ENCODE results near the gene GPR37L1. TPM values are rescaled to one million over a fixed set of nuclear protein-coding genes. Genes with fewer than 3 reads are reported as not detected.
"Not testable (repeated sequence)": the region's sequence is repeated elsewhere in the genome, so short reads cannot be mapped to it uniquely, and the experiment has no call there.

Gene GPR37L1
- total RNA-seq, 2 experiments from 2014 or later: not detected

DNA sequence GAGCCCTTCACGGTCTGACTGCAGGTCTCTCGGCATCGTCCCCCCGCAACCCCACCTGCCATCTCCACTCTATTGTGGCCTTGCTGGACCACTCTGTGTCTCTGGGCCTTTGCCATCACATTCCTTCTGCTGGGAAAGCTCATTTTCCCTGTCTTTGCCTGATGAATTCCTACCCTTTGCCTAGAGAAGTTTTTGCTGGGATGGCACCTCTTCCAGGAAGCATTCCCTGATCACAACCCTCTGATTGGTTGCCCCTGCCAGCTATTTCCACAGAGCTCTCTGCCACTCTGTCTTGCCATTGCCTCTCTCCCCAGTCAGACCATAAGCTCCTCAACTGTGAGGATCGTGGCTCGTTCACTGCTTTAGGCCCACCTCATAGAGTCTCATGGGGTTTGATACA is 28.9 kb upstream of the GPR37L1 start:
- Mint-ChIP-seq H3K9me3 (no peaks in the 10 kb centered on the region), H3K4me1 (no peaks in the 10 kb centered on the region), H3K36me3 (no peaks in the 10 kb centered on the region), H3K27me3 (peaks cover 10% of the 10 kb centered on the region), H3K27ac (no peak overlapping the region), H3K4me3 (no peak overlapping the region)
- POLR2A ChIA-PET: no interaction called here
- no peak for DNase-seq
- no peak for ATAC-seq (ENCODE audit: low read depth)

DNA sequence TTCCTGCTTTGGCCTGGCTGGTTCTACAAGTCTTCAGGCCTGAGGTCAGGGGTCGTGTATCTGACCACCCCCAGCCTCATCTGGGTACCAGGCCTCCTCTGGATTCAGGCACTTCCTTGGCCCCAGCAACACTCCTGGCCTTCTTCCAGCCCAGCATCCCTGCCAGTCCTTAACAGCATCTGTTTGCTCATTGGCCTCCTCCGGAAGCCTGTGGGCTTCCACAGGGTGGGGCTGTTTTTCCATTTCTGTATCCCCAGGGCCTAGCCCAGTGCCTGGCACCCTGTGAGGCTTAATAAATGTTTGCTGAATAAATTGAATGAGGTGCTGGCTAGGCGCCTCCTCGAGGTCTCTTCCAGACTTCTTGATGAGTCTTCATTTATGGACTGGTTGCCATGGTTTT is 21.5 kb upstream of the GPR37L1 start:
- Mint-ChIP-seq H3K4me1 (no peaks in the 10 kb centered on the region), H3K36me3 (no peaks in the 10 kb centered on the region), H3K9me3 (no peaks in the 10 kb centered on the region), H3K27me3 (peaks cover 5% of the 10 kb centered on the region), H3K4me3 (no peak overlapping the region), H3K27ac (no peak overlapping the region)
- POLR2A ChIA-PET: no interaction called here
- no peak for ATAC-seq (ENCODE audit: low read depth)
- no peak for DNase-seq

DNA sequence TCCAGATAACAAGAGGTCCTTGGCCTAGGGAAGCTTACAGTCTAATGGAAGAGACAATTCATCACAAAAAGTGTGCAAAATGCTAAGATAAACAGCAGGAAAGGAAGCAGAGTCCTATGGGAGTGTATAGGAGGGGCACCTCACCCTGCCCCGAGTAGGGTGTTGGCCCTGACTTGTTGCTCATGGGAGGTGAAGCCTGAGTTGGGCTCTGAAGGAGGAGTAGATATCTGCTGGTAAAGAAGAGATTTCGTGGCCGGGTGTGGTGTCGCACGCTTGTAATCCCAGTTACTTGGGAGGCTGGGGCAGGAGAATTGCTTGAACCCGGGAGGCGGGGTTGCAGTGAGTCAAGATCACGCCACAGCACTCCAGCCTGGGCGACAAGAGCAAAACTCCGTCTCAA is 18.6 kb upstream of the GPR37L1 start:
- Mint-ChIP-seq H3K36me3 (no peaks in the 10 kb centered on the region), H3K9me3 (no peaks in the 10 kb centered on the region), H3K4me3 (no peak overlapping the region), H3K4me1 (no peaks in the 10 kb centered on the region), H3K27me3 (no peaks in the 10 kb centered on the region), H3K27ac (no peak overlapping the region)
- DNase-seq (no peak), ATAC-seq (ENCODE audit: low read depth) (no peak)
- POLR2A ChIA-PET: no interaction called here

DNA sequence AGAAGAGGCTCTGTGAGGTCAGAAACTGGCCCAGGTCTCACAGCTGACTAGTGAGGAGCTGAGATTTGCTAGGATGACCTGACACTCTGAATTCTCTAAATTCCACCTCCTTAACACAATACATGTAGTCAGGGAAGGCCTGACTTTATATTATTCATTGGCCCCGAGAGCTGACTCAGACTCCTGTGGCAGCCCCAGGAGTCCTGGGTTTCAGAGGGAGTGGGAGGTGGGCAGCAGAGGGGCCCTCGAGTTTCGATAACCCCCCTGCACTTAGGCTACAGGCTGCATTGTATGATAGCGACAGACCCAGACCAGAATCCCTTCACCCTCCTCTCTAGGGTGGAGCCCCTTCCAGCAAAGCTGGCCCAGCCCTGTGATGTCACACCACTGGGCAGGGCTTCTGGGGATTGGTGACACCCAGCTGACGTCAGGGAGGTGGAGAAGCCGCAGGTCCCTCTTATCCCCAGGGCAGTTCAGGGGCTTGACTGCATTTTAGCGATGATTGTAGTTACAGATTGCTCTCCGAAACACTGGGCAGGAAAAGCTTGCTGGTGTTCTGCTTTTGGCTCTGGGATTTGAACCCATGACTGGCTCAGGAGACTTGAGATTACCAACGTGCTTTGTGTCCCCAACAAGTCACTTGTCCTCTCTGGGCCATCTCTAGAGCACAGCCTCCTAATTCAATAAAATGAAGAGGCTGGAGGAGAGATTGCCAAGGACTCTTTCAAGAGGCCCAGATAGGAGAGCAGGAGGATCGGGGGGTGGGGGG is 17.0 kb upstream of the GPR37L1 start:
- Mint-ChIP-seq H3K9me3 (no peaks in the 10 kb centered on the region), H3K4me1 (no peaks in the 10 kb centered on the region), H3K27me3 (no peaks in the 10 kb centered on the region), H3K4me3 (no peak overlapping the region), H3K27ac (no peak overlapping the region), H3K36me3 (no peaks in the 10 kb centered on the region)
- POLR2A ChIA-PET: no interaction called here
- DNase-seq: no peak
- ATAC-seq (ENCODE audit: low read depth): no peak

DNA sequence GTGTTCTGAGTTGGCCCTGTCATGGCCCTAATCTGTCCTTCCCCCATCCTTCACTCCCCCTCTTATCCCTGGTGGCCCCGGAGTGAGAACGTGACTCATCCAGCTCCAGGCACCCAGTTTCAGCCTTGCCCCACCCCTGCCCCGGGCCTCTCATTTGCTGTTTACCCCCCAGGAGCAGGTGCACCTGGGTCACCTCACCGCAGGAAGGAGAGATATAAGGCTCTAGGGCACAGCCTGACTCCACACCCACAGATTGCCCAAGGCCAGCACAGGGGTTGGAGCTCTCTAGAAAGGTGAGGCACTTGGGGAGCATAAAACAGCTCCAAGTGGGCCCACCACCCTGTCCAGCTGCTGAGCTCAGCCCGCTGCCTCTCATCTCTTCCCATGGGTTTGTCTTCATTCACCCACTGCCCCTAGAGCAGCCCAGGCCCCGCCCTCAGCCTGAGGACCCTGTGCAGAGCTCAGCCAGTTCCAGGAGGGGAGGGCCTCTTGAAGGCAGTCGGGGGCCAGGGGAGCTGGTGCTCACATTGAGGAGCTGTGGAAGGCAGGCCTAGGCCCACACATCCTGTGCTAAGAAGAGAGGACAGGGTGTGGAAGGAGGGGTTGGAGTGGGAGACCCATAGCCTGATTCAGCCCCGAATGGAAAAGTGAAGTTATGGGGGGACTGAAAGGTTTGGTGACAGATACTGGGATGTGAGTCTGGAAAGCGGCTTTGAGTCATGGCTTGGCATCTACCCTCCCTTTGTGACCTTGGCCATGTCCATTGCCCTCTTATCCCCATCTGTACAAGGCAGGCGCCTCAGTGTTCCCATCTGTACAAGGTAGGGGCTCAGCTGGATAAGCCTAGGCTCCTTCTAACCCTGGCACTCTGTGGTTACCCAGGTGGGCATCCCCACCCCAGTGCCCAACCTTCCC is 16.1 kb upstream of the GPR37L1 start:
- H3K4me3 Mint-ChIP-seq: no peak overlapping the region
- no peaks in the 10 kb centered on the region for H3K9me3 Mint-ChIP-seq
- no peaks in the 10 kb centered on the region for H3K27me3 Mint-ChIP-seq
- ATAC-seq (ENCODE audit: low read depth) (no peak), DNase-seq (no peak)
- H3K36me3 Mint-ChIP-seq: no peaks in the 10 kb centered on the region
- no peak overlapping the region for H3K27ac Mint-ChIP-seq
- no peaks in the 10 kb centered on the region for H3K4me1 Mint-ChIP-seq
- POLR2A ChIA-PET: interaction anchor here (0.6 kb wide), 1 partner anchor 74 kb away, joined by 4 read pairs; no protein-coding TSS in a partner anchor

DNA sequence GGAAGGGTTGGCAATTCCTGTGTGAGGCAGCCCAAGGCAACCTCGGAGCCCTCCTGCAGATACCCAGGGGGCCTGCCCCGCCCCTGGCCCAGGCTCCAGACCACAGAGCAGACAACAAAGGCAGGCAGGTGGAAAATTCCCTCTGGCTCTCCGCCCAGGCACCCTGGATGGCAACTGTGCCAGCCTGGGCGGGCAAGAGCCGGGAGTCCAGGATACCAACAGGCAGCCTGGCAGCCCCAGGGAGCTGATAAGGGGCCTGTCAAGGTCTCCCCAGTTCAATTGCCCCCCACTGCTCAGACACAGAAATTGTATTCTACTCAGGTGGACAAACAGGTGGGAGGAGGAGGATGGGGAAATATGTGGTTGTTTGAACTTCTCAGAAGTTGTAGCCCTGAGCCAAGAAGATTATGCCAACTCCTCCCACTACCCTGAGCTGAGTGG is 15.4 kb upstream of the GPR37L1 start:
- no peaks in the 10 kb centered on the region for H3K9me3 Mint-ChIP-seq
- H3K4me3 Mint-ChIP-seq: no peak overlapping the region
- no peak for ATAC-seq (ENCODE audit: low read depth)
- H3K27me3 Mint-ChIP-seq: no peaks in the 10 kb centered on the region
- no peak overlapping the region for H3K27ac Mint-ChIP-seq
- no peak for DNase-seq
- H3K4me1 Mint-ChIP-seq: no peaks in the 10 kb centered on the region
- H3K36me3 Mint-ChIP-seq: no peaks in the 10 kb centered on the region
- POLR2A ChIA-PET: no interaction called here

DNA sequence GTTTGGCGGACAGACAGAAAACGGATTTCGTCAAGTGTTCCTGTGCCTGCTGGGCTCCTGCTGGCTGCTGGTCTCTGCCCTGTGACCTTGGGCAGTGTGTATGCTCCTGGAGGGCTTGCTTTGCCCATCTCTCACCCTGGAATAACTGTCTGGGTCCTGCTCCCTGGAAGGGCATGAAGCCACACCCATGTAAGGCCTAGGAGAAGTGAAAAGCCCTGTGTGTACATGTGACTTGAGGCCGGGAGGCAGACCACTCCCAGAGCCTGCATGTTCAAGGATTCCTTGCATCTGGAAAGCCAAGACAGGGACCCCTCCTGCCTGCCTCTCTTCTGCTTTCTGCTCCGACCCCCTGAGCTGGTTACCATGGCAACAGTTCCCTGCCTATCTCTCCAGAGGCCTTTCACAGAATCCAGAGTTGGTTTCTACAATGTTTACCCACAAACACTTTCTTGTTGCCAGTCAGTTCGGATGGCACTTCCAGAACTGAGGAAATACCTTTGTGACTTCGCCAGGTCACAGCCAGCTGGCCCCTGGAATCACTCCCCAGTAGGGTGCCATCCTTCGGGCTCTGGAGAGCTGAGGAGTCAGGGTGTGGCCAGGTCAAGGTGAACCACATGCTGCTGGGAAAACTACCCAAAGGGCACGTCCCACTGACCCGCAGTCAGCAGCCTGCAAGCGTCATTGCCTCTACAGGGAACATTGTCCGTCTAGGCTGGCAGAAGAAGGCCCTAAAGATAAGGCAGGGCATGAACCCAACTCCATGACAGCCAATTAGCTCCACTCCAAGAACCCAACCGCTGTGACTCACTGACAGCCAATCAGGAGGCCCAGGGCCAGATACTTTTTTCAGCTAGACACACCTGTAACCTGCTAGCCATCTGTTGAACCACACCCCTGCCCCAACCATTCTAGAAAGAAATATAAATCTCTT is 14.7 kb upstream of the GPR37L1 start:
- POLR2A ChIA-PET: no interaction called here

DNA sequence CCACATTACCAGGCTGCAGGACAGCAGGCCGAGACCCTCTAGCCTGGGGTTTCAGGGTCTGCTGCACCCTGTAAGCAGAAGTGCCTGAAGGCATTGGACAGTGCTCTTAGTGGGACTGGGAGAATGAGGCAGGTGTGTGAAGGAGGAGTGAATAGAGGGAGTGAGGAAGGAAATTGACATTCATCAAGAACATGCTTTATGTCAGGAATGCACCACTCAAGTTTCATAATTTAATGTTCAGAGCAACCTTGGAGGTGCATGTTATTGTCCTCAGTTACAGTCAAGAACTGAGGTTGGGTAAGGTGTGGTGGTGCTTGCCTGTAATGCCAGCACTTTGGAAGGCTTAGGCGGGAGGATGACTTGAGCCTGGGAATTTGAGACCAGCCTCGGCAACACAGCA is 11.7 kb upstream of the GPR37L1 start:
- ATAC-seq (ENCODE audit: low read depth): no peak
- H3K36me3 Mint-ChIP-seq: no peaks in the 10 kb centered on the region

More for the DNA sequence above, 14.7 kb upstream of the GPR37L1 start:
- H3K4me1 Mint-ChIP-seq: no peaks in the 10 kb centered on the region
- DNase-seq: no peak
- H3K27me3 Mint-ChIP-seq: no peaks in the 10 kb centered on the region
- H3K36me3 Mint-ChIP-seq: no peaks in the 10 kb centered on the region
- H3K27ac Mint-ChIP-seq: no peak overlapping the region
- H3K4me3 Mint-ChIP-seq: no peak overlapping the region
- no peaks in the 10 kb centered on the region for H3K9me3 Mint-ChIP-seq
- ATAC-seq (ENCODE audit: low read depth): no peak

DNA sequence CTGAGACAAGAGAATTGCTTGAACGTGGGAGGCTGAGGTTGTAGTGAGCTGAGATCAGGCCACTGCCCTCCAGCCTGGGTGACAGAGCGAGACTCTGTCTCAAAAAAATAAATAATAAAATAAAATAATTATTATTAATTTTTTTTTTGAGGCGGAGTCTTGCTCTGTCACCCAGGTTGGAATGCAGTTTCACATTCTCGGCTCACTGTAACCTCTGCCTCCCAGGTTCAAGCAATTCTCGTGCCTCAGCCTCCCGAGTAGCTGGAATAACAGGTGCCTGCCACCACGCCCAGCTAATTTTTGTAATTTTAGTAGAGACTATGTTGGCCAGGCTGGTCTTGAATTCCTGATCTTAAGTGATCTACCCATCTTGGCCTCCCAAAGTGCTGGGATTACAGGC is 11.1 kb upstream of the GPR37L1 start:
- H3K27ac Mint-ChIP-seq; ATAC-seq (ENCODE audit: low read depth); H3K36me3 Mint-ChIP-seq; H3K4me1 Mint-ChIP-seq; H3K9me3 Mint-ChIP-seq; DNase-seq; POLR2A ChIA-PET; H3K4me3 Mint-ChIP-seq; H3K27me3 Mint-ChIP-seq: not testable (repeated sequence)

More for the DNA sequence above, 11.7 kb upstream of the GPR37L1 start:
- Mint-ChIP-seq H3K9me3 (no peaks in the 10 kb centered on the region), H3K4me1 (no peaks in the 10 kb centered on the region), H3K4me3 (no peak overlapping the region), H3K27ac (no peak overlapping the region), H3K27me3 (peaks cover 7% of the 10 kb centered on the region)
- POLR2A ChIA-PET: no interaction called here
- no peak for DNase-seq

DNA sequence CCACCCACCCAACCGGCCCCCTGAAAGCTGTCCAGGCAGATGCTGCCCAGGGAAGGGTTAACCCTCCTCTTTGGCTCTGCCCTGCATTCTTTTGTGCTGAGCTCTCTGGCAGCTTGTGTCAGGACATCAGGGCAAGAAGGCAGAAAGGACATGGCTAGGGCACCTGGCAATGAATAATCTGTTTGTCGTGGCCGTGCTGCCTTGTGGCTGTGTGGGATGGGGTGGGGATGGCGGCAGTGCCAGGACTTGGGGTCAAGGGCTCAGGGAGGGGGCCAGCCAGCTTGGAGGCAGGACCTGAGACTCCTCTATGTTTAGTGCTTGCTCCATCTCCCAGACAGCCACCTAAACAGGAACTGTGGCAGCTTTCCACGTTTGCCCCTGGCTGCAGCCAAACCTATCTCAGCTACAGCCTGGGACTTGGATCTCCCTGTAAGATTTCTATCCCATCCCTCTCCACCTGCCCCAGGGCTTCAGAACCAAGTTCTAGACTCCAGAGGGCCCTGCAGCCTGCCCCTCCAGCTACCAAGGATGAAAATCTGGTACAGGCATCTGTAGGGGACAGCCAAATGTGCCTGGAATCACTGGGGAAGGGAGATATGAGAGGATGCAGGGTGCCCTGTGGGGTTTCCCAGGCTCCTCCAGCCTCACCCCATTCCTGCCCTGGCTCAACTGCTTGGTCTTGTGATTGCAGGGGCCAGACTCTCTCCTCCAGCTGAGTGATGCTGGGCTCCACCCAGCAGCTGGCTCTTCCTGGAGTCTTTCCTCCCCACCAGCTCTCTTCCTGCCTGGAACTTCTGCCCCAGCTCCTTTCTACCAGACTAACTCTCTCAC is 9.6 kb upstream of the GPR37L1 start:
- H3K4me1 Mint-ChIP-seq: no peaks in the 10 kb centered on the region

DNA sequence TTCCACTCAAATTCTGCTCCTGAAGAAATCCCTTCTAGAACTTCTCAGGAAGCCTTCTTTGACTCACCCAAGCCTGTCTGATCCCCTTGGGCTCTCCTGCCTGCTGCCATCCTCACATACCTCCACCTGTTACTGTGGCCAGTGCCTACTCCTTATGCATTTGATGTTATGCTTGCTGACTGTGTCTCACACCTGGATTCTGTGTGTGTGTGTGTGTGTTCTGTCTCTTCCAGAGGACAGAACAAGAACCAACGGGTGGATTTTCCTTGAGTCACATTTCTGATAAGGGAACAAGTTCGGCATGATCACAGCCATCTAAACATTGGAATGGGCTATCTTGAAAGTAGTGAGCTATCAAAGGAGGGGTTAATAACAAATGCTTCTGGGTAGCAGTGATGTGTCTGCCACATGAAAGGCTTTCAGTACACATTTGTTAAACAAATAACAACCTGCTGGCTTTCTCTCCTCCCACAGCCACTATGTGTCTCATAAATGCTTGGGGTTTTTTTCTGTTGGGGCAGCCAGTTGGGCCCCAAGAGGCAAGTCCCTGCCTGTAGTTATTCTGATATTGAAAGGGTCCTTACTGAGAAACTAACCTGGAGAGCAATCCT is 8.9 kb upstream of the GPR37L1 start:
- H3K36me3 Mint-ChIP-seq: no peaks in the 10 kb centered on the region
- H3K27ac Mint-ChIP-seq: no peak overlapping the region
- no peak for DNase-seq
- H3K27me3 Mint-ChIP-seq: peaks cover 7% of the 10 kb centered on the region
- POLR2A ChIA-PET: no interaction called here
- H3K4me1 Mint-ChIP-seq: no peaks in the 10 kb centered on the region
- no peak for ATAC-seq (ENCODE audit: low read depth)
- H3K4me3 Mint-ChIP-seq: no peak overlapping the region
- no peaks in the 10 kb centered on the region for H3K9me3 Mint-ChIP-seq

More for the DNA sequence above, 9.6 kb upstream of the GPR37L1 start:
- no peaks in the 10 kb centered on the region for H3K36me3 Mint-ChIP-seq
- H3K4me3 Mint-ChIP-seq: no peak overlapping the region
- H3K9me3 Mint-ChIP-seq: no peaks in the 10 kb centered on the region
- POLR2A ChIA-PET: no interaction called here
- DNase-seq (no peak), ATAC-seq (ENCODE audit: low read depth) (no peak)
- H3K27me3 Mint-ChIP-seq: peaks cover 7% of the 10 kb centered on the region
- H3K27ac Mint-ChIP-seq: no peak overlapping the region

DNA sequence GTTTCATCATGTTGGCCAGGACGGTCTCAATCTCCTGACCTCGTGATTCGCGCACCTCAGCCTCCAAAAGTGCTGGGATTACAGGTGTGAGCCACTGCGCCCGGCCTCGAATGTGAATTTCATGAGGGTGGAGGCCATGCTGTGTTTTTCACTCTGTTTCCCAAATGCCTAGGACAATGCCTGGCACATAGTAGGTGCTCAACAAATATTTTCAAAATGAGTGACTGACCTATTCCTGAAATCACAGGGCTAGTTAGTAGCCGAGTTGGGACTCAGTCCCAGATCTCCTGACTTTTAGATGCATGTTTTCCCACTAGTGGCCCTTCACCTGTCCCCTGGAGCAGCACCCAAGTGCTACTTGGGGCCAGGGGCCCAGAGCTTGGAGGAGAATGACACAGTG is 6.4 kb upstream of the GPR37L1 start:
- H3K4me1 Mint-ChIP-seq: no peaks in the 10 kb centered on the region
- ATAC-seq (ENCODE audit: low read depth) (no peak), DNase-seq (no peak)
- no peak overlapping the region for H3K27ac Mint-ChIP-seq
- POLR2A ChIA-PET: no interaction called here
- H3K36me3 Mint-ChIP-seq: no peaks in the 10 kb centered on the region
- no peak overlapping the region for H3K4me3 Mint-ChIP-seq
- H3K9me3 Mint-ChIP-seq: no peaks in the 10 kb centered on the region
- H3K27me3 Mint-ChIP-seq: peaks cover 7% of the 10 kb centered on the region
